ENCODE data around the gene COA8. TPM values are rescaled to one million over a fixed set of nuclear protein-coding genes. Genes with fewer than 3 reads are reported as not detected.

The COA8 gene
- total and polyA plus RNA-seq, 8 donors, result 17.0 to 31.7 (median 26.5) TPM

- no peaks in the 10 kb centered on the region for H3K9me3 ChIP-seq
- intact Hi-C loops (cut with DNase I), result no loop called here
- H3K4me1 ChIP-seq, result peaks cover 0 to 8% (median 0%) of the 10 kb centered on the region in 3 donors
- no peak overlapping the region for H3K27ac ChIP-seq
- FAIRE-seq, result no peak
- 72 to 85% methylated on average over 5 of the region's 5 CpGs for WGBS, 2 donors
- H3K4me3 ChIP-seq, result no peak overlapping the region
- no peaks in the 10 kb centered on the region for H3K36me3 ChIP-seq
- ATAC-seq, result no peak
- no peak for DNase-seq
- H3K27me3 ChIP-seq, result no peaks in the 10 kb centered on the region
- TF ChIP-seq CTCF (IDR thresholded peaks at IDR 0.05), result no peak
Observed at GRCh38 chr14:103626146-103626850, 63.5 kb downstream of the COA8 start.

- TF ChIP-seq CTCF (IDR thresholded peaks at IDR 0.05), result no peak
- intact Hi-C loops (cut with DNase I), result no loop called here
- H3K27me3 ChIP-seq, result no peaks in the 10 kb centered on the region
- WGBS, 2 donors, result 91 to 93% methylated on average over 16 of the region's 16 CpGs
- no peak overlapping the region for H3K4me3 ChIP-seq
- H3K9me3 ChIP-seq, result no peaks in the 10 kb centered on the region
- no peak for DNase-seq
- H3K36me3 ChIP-seq, result no peaks in the 10 kb centered on the region
- peak overlapping the region in 2 of 4 donors; percentile 95 for H3K27ac ChIP-seq
- peaks cover 0 to 8% (median 0%) of the 10 kb centered on the region in 3 donors for H3K4me1 ChIP-seq
- ATAC-seq, result no peak
- FAIRE-seq, result no peak
Observed at GRCh38 chr14:103627073-103628025, 64.6 kb downstream of the COA8 start.

GRCh38 chr14:103628221-103628683, 65.5 kb downstream of the COA8 start:
- DNase-seq (peak; percentile 65 to 89 (median 72)), ATAC-seq (peak; percentile 68 to 87 (median 74)), FAIRE-seq (no peak)
- Histone ChIP-seq H3K4me3 (peak overlapping the region; percentile 92 to 100 (median 98)), H3K36me3 (no peaks in the 10 kb centered on the region), H3K9me3 (no peaks in the 10 kb centered on the region), H3K27ac (peak overlapping the region; percentile 93 to 95 (median 94)), H3K27me3 (no peaks in the 10 kb centered on the region), H3K4me1 (peaks cover 0 to 8% (median 0%) of the 10 kb centered on the region in 3 donors)
- intact Hi-C loops (cut with DNase I), result no loop called here
- WGBS, 2 donors, result 4 to 5% methylated on average over 30 to 31 of the region's 31 CpGs
- TF ChIP-seq CTCF (IDR thresholded peaks at IDR 0.05), result no peak

GRCh38 chr14:103628684-103629502, 66.1 kb downstream of the COA8 start, which contains the start of gene KLC1:
TSS of gene KLC1 (plus strand) at chr14:103629211. CDS start at chr14:103654565, 25,354 bp downstream.
- ATAC-seq (peak; percentile 84 to 92 (median 91)), DNase-seq (peak; percentile 77 to 96 (median 85)), FAIRE-seq (no peak)
- H3K9me3 ChIP-seq, result no peaks in the 10 kb centered on the region
- WGBS, 2 donors, result 0 to 1% methylated on average over 65 to 97 of the region's 97 CpGs
- H3K27ac ChIP-seq, result peak within 1 kb of the TSS; percentile 93 to 95 (median 94)
- peaks cover 0 to 8% (median 0%) of the 10 kb centered on the region in 3 donors for H3K4me1 ChIP-seq
- no peaks in the 10 kb centered on the region for H3K27me3 ChIP-seq
- TF ChIP-seq CTCF (IDR thresholded peaks at IDR 0.05), result no peak
- no peaks in the 10 kb centered on the region for H3K36me3 ChIP-seq
- peak within 1 kb of the TSS; percentile 92 to 100 (median 98) for H3K4me3 ChIP-seq
- intact Hi-C loops (cut with DNase I), result no loop called here
